Chondrocyte (in vitro differentiated cells): ENCODE data around the gene TGFB2. TPM values are rescaled to one million over a fixed set of nuclear protein-coding genes. Genes with fewer than 3 reads are reported as not detected.

ENCODE experiments used
- DNase-seq: peaks from one replicate; pipeline ENCODE4 v3.0.0; 2021; ENCODE audit warnings: mixed read lengths, low spot score
- H3K27ac Mint-ChIP-seq: one replicate; pipeline ENCODE4 v1.8.0; 2021; ENCODE audit warnings: mild to moderate bottlenecking, moderate library complexity, mixed read lengths; ENCODE audit not compliant: unreplicated experiment
- H3K27me3 Mint-ChIP-seq: 2 replicates; pipeline ENCODE4 v1.8.0; 2021; ENCODE audit warnings: low read depth, mixed read lengths
- H3K36me3 Mint-ChIP-seq: 2 replicates; pipeline ENCODE4 v1.8.0; 2021; ENCODE audit warnings: low read depth, mixed read lengths
- H3K4me1 Mint-ChIP-seq: 2 replicates; pipeline ENCODE4 v1.8.0; 2021; ENCODE audit warnings: low read depth, mild to moderate bottlenecking, mixed read lengths
- H3K4me3 Mint-ChIP-seq: one replicate; pipeline ENCODE4 v1.8.0; 2021; ENCODE audit warnings: mild to moderate bottlenecking, moderate library complexity, mixed read lengths; ENCODE audit not compliant: unreplicated experiment
- H3K9me3 Mint-ChIP-seq: 2 replicates; pipeline ENCODE4 v1.8.0; 2021; ENCODE audit warnings: low read depth, mixed read lengths
- CTCF ChIP-seq: fragments of 200-600 bp; sonication (generic); IDR thresholded peaks from 2 replicates; pipeline ENCODE4 v1.5.0; 2021; ENCODE audit warnings: antibody characterized with exemption, mild to moderate bottlenecking, moderate library complexity
- total RNA-seq: library from RNA; stranded (reverse); gene quantifications from 3 replicates; pipeline ENCODE4 v1.2.1, GENCODE V29; 2021

The TGFB2 gene
- total RNA-seq, 1 donor from 2014 or later = 226 TPM

GRCh38 chr1:218412171-218412570, 67.0 kb downstream of the TGFB2 start:
- H3K4me1 Mint-ChIP-seq = peaks cover 63% of the 10 kb centered on the region
- no peak overlapping the region for H3K4me3 Mint-ChIP-seq
- H3K36me3 Mint-ChIP-seq = peaks cover 37% of the 10 kb centered on the region
- no peaks in the 10 kb centered on the region for H3K27me3 Mint-ChIP-seq
- TF ChIP-seq CTCF = no peak
- peaks cover 4% of the 10 kb centered on the region for H3K9me3 Mint-ChIP-seq
- H3K27ac Mint-ChIP-seq = peak overlapping the region; percentile 65
- DNase-seq = no peak

- no peak for DNase-seq
- no peak for TF ChIP-seq CTCF
- Mint-ChIP-seq H3K4me3 (no peak overlapping the region), H3K4me1 (peaks cover 63% of the 10 kb centered on the region), H3K27ac (no peak overlapping the region), H3K36me3 (peaks cover 35% of the 10 kb centered on the region), H3K9me3 (peaks cover 6% of the 10 kb centered on the region), H3K27me3 (no peaks in the 10 kb centered on the region)
Observed at GRCh38 chr1:218413179-218413578, 68.0 kb downstream of the TGFB2 start.

GRCh38 chr1:218414060-218414728, 69.1 kb downstream of the TGFB2 start:
- TF ChIP-seq CTCF = no peak
- H3K27me3 Mint-ChIP-seq = no peaks in the 10 kb centered on the region
- peaks cover 66% of the 10 kb centered on the region for H3K4me1 Mint-ChIP-seq
- no peak overlapping the region for H3K4me3 Mint-ChIP-seq
- peak overlapping the region; percentile 68 for H3K27ac Mint-ChIP-seq
- no peak for DNase-seq
- H3K36me3 Mint-ChIP-seq = peaks cover 41% of the 10 kb centered on the region
- H3K9me3 Mint-ChIP-seq = peaks cover 6% of the 10 kb centered on the region

- TF ChIP-seq CTCF = no peak
- H3K4me1 Mint-ChIP-seq = peaks cover 56% of the 10 kb centered on the region
- no peak overlapping the region for H3K4me3 Mint-ChIP-seq
Observed at GRCh38 chr1:218415726-218416125, 70.6 kb downstream of the TGFB2 start.

GRCh38 chr1:218421531-218421930, 76.4 kb downstream of the TGFB2 start:
- H3K27me3 Mint-ChIP-seq = no peaks in the 10 kb centered on the region
- peaks cover 6% of the 10 kb centered on the region for H3K9me3 Mint-ChIP-seq
- peak overlapping the region; percentile 60 for H3K27ac Mint-ChIP-seq
- no peak overlapping the region for H3K4me3 Mint-ChIP-seq
- peaks cover 64% of the 10 kb centered on the region for H3K4me1 Mint-ChIP-seq
- TF ChIP-seq CTCF = no peak
- DNase-seq = no peak
- peaks cover 26% of the 10 kb centered on the region for H3K36me3 Mint-ChIP-seq

More at GRCh38 chr1:218415726-218416125, 70.6 kb downstream of the TGFB2 start:
- Mint-ChIP-seq H3K9me3 (peaks cover 6% of the 10 kb centered on the region), H3K27me3 (no peaks in the 10 kb centered on the region), H3K27ac (peak overlapping the region; percentile 63), H3K36me3 (peaks cover 35% of the 10 kb centered on the region)
- DNase-seq = no peak
